Neural progenitor cell (in vitro differentiated cells): ENCODE data around the gene SYCP1.

Experiments used
- CTCF ChIP-seq: fragments of 200-600 bp; sonication (generic); IDR thresholded peaks from 2 replicates; pipeline ENCODE4 v1.5.1; 2017; ENCODE audit warnings: antibody characterized with exemption, mild to moderate bottlenecking
- EZH2phosphoT487 ChIP-seq: fragments of 200-600 bp; sonication (generic); IDR thresholded peaks from 2 replicates; pipeline ENCODE4 v1.6.1; 2017; ENCODE audit warnings: antibody characterized with exemption

GRCh38 chr1:114901814-114902213 lies 47.2 kb downstream of the SYCP1 start:
- TF ChIP-seq CTCF (no peak), EZH2phosphoT487 (no peak)
